PC-3 (cell line): Measurements from ENCODE around the gene EPS8L3. TPM values are rescaled to one million over a fixed set of nuclear protein-coding genes. Genes with fewer than 3 reads are reported as not detected.

Experiments used
- ATAC-seq: fragments of 200-7000 bp; cut with Tn5 transposase; 2 replicates; pipeline ENCODE4 v1.9.1; 2020; ENCODE audit warnings: mild to moderate bottlenecking, moderate library complexity
- BruUV-seq: library from RNA; stranded (reverse); fragments of 400-500 nt; replicated peaks from 2 replicates; lab custom pipeline; 2021; lab: Mats Ljungman, UMichigan
- CTCF ChIA-PET: fragments of 300-600 bp; sonication (Branson Sonifier 250); formaldehyde crosslinking; loops from one replicate; lab custom pipeline; 2022; ENCODE audit warnings: antibody characterized with exemption; lab: Charles Lee
- POLR2A ChIA-PET: fragments of 300-600 bp; sonication (Branson Sonifier 250); formaldehyde crosslinking; loops from one replicate; lab custom pipeline; 2022; ENCODE audit warnings: antibody characterized with exemption; ENCODE audit not compliant: unreplicated experiment; lab: Charles Lee
- DNase-seq: peaks from one replicate; pipeline ENCODE4 v3.0.0-alpha.2; 2015
- H2AFZ ChIP-seq: fragments of 300-600 bp; sonication (generic); 2 replicates; pipeline ENCODE4 v1.6.0; 2016; ENCODE audit warnings: antibody characterized with exemption, low read length
- H3F3A ChIP-seq: fragments of 300-600 bp; sonication (generic); one replicate; pipeline ENCODE4 v1.6.0; 2017; ENCODE audit warnings: antibody characterized with exemption, low read length, control low read depth, mild to moderate bottlenecking; ENCODE audit not compliant: unreplicated experiment
- H3K27ac ChIP-seq: fragments of 300-600 bp; sonication (generic); 2 replicates; pipeline ENCODE4 v1.5.1; 2016; ENCODE audit warnings: mild to moderate bottlenecking, low read length
- H3K27me3 ChIP-seq: fragments of 300-600 bp; sonication (generic); 2 replicates; pipeline ENCODE4 v1.6.1; 2016; ENCODE audit warnings: low read length, mixed read lengths
- H3K36me3 ChIP-seq: fragments of 300-600 bp; sonication (generic); 2 replicates; pipeline ENCODE4 v1.6.1; 2016; ENCODE audit warnings: low read depth, mixed run types, low read length, mixed read lengths
- H3K4me1 ChIP-seq: fragments of 300-600 bp; sonication (generic); 2 replicates; pipeline ENCODE4 v1.5.1; 2016; ENCODE audit warnings: low read length; ENCODE audit not compliant: insufficient read depth
- H3K4me2 ChIP-seq: fragments of 300-600 bp; sonication (generic); 2 replicates; pipeline ENCODE4 v1.6.0; 2016; ENCODE audit warnings: low read length
- H3K4me3 ChIP-seq: fragments of 300-600 bp; sonication (generic); 2 replicates; pipeline ENCODE4 v1.5.1; 2016; ENCODE audit warnings: mild to moderate bottlenecking, low read length, mixed read lengths
- H3K79me2 ChIP-seq: fragments of 300-600 bp; sonication (generic); 2 replicates; pipeline ENCODE4 v1.6.1; 2017; ENCODE audit warnings: low read length, mixed read lengths
- H3K9ac ChIP-seq: fragments of 300-600 bp; sonication (generic); 2 replicates; pipeline ENCODE4 v1.6.0; 2016; ENCODE audit warnings: mild to moderate bottlenecking, low read length
- H3K9me2 ChIP-seq: fragments of 300-600 bp; sonication (generic); replicated peaks from 2 replicates; pipeline ENCODE4 v1.6.1; 2016; ENCODE audit warnings: mixed run types, low read length, mixed read lengths
- H3K9me3 ChIP-seq: fragments of 300-600 bp; sonication (generic); 2 replicates; pipeline ENCODE4 v1.6.1; 2016; ENCODE audit warnings: low read length, mixed read lengths
- H4K20me1 ChIP-seq: fragments of 300-600 bp; sonication (generic); 2 replicates; pipeline ENCODE4 v1.6.1; 2016; ENCODE audit warnings: low read length, mixed read lengths
- CTCF ChIP-seq: fragments of 300-600 bp; sonication (generic); conservative IDR thresholded peaks from 2 replicates; pipeline ENCODE4 v1.5.1; 2017; ENCODE audit warnings: antibody characterized with exemption, low read depth, mild to moderate bottlenecking, low read length
- EZH2 ChIP-seq: fragments of 300-600 bp; sonication (generic); IDR thresholded peaks from one replicate; pipeline ENCODE4 v1.6.1; 2017; ENCODE audit warnings: antibody characterized with exemption, mild to moderate bottlenecking, low read length; ENCODE audit not compliant: unreplicated experiment
- EZH2phosphoT487 ChIP-seq: fragments of 300-600 bp; sonication (generic); IDR thresholded peaks from 2 replicates; pipeline ENCODE4 v1.6.1; 2018; ENCODE audit warnings: mild to moderate bottlenecking, antibody characterized with exemption, low read length, borderline replicate concordance
- intact Hi-C: fragments of 100-400 bp; cut with micrococcal nuclease; formaldehyde crosslinking; loops from 2 replicates; pipeline ENCODE4 v1.9.0; 2023
- total RNA-seq: library from RNA; depleted of rRNA; stranded (reverse); fragments of >200 nt; gene quantifications from 2 replicates; pipeline ENCODE4 v1.2.3, GENCODE V29; 2014

Gene EPS8L3
- total RNA-seq, 1 experiment from 2014 or later = not detected

- no peaks in the 10 kb centered on the region for H4K20me1 ChIP-seq
- no peaks in the 10 kb centered on the region for H3K79me2 ChIP-seq
- no peak overlapping the region for H3K4me2 ChIP-seq
- no peak overlapping the region for H3K27ac ChIP-seq
- no peak overlapping the region for H3K9ac ChIP-seq
- H3K4me3 ChIP-seq = no peak overlapping the region
- no TSS peak for BruUV-seq
- TF ChIP-seq EZH2phosphoT487 (no peak), EZH2 (no peak), CTCF (no peak)
- ChIA-PET POLR2A (no interaction called here), CTCF (interaction anchor here (0.6 to 5.3 kb wide), 3 partner anchors 202 to 234 kb away, joined by 3 to 59 read pairs (median 3); partner anchors contain the start of gene AHCYL1)
- H3K27me3 ChIP-seq = no peaks in the 10 kb centered on the region
- no peak for DNase-seq
- peaks cover 18% of the 10 kb centered on the region; the same call in 1 of the 2 replicates for H3K4me1 ChIP-seq
- H2AFZ ChIP-seq = peak overlapping the region; percentile 20; the same call in 1 of the 2 replicates
- intact Hi-C loops = no loop called here
- H3K36me3 ChIP-seq = no peaks in the 10 kb centered on the region
- no peaks in the 10 kb centered on the region for H3K9me3 ChIP-seq
- H3F3A ChIP-seq = no peaks in the 10 kb centered on the region
- no peak for ATAC-seq
- no peaks in the 10 kb centered on the region for H3K9me2 ChIP-seq
Observed at GRCh38 chr1:109777436-109777835, 13.7 kb upstream of the EPS8L3 start.

DNA sequence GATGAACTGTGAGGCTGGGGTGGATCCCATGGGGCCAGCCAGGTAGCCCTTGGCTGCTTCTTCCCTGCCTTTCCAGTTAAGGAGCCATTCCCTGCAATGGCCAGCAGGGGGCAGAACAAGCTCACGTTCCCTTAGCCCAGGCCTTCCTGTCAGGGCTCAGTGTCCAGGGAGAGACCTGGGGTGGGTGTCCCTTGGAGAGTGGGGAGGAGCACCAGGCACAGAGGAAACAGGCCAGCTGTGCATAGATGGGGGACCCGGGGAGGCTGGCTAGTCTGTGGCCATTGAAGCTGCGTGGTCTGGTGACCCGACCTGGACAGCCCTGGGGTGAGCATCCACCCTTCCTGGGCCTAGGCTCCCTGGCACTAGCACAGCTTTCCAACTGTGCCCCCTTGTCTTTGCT lies 13.2 kb upstream of the EPS8L3 start:
- intact Hi-C loops = loop anchor here (1.0 kb wide), 2 partner anchors 207 to 234 kb away; partner anchors contain the start of gene AHCYL1
- H2AFZ ChIP-seq = peak overlapping the region; percentile 20; the same call in 1 of the 2 replicates
- no peaks in the 10 kb centered on the region for H4K20me1 ChIP-seq
- TF ChIP-seq CTCF (peak; percentile 96), EZH2phosphoT487 (no peak)
- no peak overlapping the region for H3K27ac ChIP-seq
- ChIA-PET POLR2A (no interaction called here), CTCF (interaction anchor here (0.5 to 5.3 kb wide), 4 partner anchors 140 to 235 kb away, joined by 3 to 59 read pairs (median 8); partner anchors contain the start of gene AHCYL1)
- H3K27me3 ChIP-seq = no peaks in the 10 kb centered on the region
- no peaks in the 10 kb centered on the region for H3K9me2 ChIP-seq
- ATAC-seq (peak; percentile 72), DNase-seq (peak; percentile 91)
- H3K4me1 ChIP-seq = peaks cover 12% of the 10 kb centered on the region; the same call in 1 of the 2 replicates
- no peaks in the 10 kb centered on the region for H3K9me3 ChIP-seq
- no peaks in the 10 kb centered on the region for H3K79me2 ChIP-seq
- no TSS peak for BruUV-seq
- no peak overlapping the region for H3K9ac ChIP-seq
- H3F3A ChIP-seq = no peaks in the 10 kb centered on the region
- H3K4me2 ChIP-seq = no peak overlapping the region
- H3K4me3 ChIP-seq = no peak overlapping the region
- no peaks in the 10 kb centered on the region for H3K36me3 ChIP-seq

GRCh38 chr1:109776206-109776835 lies 12.6 kb upstream of the EPS8L3 start:
- Histone ChIP-seq H3K9me2 (no peaks in the 10 kb centered on the region), H3K9ac (no peak overlapping the region), H3K9me3 (no peaks in the 10 kb centered on the region), H4K20me1 (no peaks in the 10 kb centered on the region), H3K27me3 (no peaks in the 10 kb centered on the region), H3K4me3 (no peak overlapping the region), H3F3A (no peaks in the 10 kb centered on the region), H3K36me3 (no peaks in the 10 kb centered on the region), H3K4me2 (no peak overlapping the region), H3K27ac (no peak overlapping the region), H3K79me2 (no peaks in the 10 kb centered on the region), H3K4me1 (peaks cover 8% of the 10 kb centered on the region; the same call in 1 of the 2 replicates), H2AFZ (no peak overlapping the region)
- CTCF ChIA-PET = interaction anchor here (0.5 to 5.3 kb wide), 3 partner anchors 139 to 208 kb away, joined by 3 to 59 read pairs (median 12); partner anchors contain the start of gene AHCYL1
- POLR2A ChIA-PET = no interaction called here
- no peak for DNase-seq
- intact Hi-C loops = loop anchor here (1.0 kb wide), 2 partner anchors 208 to 235 kb away; partner anchors contain the start of gene AHCYL1
- no TSS peak for BruUV-seq
- TF ChIP-seq EZH2phosphoT487 (no peak), EZH2 (no peak), CTCF (no peak)
- ATAC-seq = no peak
